GM12865 (cell line): ENCODE measurements around the gene UBE2K.
"Not testable (repeated sequence)": the region's sequence is repeated elsewhere in the genome, so short reads cannot be mapped to it uniquely, and the experiment has no call there.

Source experiments
- DNase-seq: peaks from one replicate; pipeline ENCODE4 v3.0.0; 2010; ENCODE audit warnings: low read depth
- H3K4me3 ChIP-seq: 2 replicates; pipeline ENCODE4 v1.5.1; 2011; ENCODE audit warnings: mild to moderate bottlenecking, low read depth, low read length, control low read depth
- TF ChIP-seq, protein P1 (sequence below): IDR thresholded peaks from 2 replicates; pipeline ENCODE4 v1.5.1; 2011; ENCODE audit warnings: low read length, control low read depth, low read depth, inconsistent platforms; ENCODE audit not compliant: insufficient read depth; ENCODE audit errors: missing control alignments

Gene UBE2K

GRCh38 chr4:39719804-39720580, 22.1 kb downstream of the UBE2K start:
- no peak for DNase-seq
- no peak overlapping the region for H3K4me3 ChIP-seq
- TF ChIP-seq, protein P1, sequence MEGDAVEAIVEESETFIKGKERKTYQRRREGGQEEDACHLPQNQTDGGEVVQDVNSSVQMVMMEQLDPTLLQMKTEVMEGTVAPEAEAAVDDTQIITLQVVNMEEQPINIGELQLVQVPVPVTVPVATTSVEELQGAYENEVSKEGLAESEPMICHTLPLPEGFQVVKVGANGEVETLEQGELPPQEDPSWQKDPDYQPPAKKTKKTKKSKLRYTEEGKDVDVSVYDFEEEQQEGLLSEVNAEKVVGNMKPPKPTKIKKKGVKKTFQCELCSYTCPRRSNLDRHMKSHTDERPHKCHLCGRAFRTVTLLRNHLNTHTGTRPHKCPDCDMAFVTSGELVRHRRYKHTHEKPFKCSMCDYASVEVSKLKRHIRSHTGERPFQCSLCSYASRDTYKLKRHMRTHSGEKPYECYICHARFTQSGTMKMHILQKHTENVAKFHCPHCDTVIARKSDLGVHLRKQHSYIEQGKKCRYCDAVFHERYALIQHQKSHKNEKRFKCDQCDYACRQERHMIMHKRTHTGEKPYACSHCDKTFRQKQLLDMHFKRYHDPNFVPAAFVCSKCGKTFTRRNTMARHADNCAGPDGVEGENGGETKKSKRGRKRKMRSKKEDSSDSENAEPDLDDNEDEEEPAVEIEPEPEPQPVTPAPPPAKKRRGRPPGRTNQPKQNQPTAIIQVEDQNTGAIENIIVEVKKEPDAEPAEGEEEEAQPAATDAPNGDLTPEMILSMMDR: no peak

DNA sequence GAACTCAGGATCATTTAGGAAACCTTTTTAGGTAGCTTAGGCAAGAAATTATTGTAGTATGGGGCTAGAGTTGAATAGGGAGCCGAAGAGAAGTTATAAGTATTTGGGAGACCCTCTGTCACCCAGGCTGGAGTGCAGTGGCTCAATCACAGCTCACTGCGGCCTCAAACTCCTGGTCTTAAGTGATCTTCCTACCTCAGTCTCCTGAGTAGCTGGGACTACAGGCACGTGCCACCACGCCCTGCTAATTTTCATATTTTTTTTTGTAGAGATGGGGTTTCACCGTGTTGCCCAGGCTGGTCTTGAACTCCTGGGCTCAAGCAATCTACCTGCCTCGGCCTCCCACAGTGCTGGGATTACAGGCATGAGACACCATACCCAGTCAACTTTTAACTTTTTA, 23.3 kb downstream of the UBE2K start:
- DNase-seq, H3K4me3 ChIP-seq: not testable (repeated sequence)

- DNase-seq: no peak
- no peak overlapping the region for H3K4me3 ChIP-seq
- TF ChIP-seq, protein P1: no peak
These were observed 23.9 kb downstream of the UBE2K start for GRCh38 chr4:39721788-39722187.

- no peak for DNase-seq
These were observed 31.6 kb downstream of the UBE2K start for GRCh38 chr4:39729557-39729956.

GRCh38 chr4:39730072-39730471, 32.1 kb downstream of the UBE2K start:
- DNase-seq: no peak
- no peak overlapping the region for H3K4me3 ChIP-seq
- TF ChIP-seq, protein P1: no peak

More at GRCh38 chr4:39729557-39729956, 31.6 kb downstream of the UBE2K start:
- no peak overlapping the region for H3K4me3 ChIP-seq
- TF ChIP-seq, protein P1: no peak

GRCh38 chr4:39731908-39732307, 34.0 kb downstream of the UBE2K start:
- TF ChIP-seq, protein P1: no peak
- no peak for DNase-seq
- H3K4me3 ChIP-seq: no peak overlapping the region

GRCh38 chr4:39732728-39733127, 34.8 kb downstream of the UBE2K start:
- DNase-seq: peak; percentile 42
- TF ChIP-seq, protein P1: no peak
- H3K4me3 ChIP-seq: no peak overlapping the region

DNA sequence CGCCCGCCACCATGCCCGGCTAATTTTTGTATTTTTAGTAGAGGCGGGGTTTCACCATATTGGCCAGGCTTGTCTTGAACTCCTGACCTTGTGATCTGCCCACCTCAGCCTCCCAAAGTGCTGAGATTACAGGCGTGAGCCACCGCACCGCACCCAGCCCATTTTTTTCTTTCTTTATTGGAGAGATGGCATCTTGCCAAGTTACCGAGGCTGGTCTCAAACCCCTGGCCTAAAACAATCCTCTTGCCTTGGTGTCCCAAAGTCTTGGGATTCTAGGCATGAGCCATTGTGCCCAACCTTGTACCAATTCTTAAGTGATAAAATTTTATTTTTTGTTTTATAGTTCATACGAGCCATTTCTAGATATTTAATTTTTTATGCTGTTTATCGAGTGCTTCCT, 41.7 kb downstream of the UBE2K start:
- not testable (repeated sequence) for DNase-seq, H3K4me3 ChIP-seq
